Suppressor macrophage treated with lipopolysaccharide for 1 hour (primary cell): Measurements from ENCODE around the gene GPR3.
"Not testable (repeated sequence)": the region's sequence is repeated elsewhere in the genome, so short reads cannot be mapped to it uniquely, and the experiment has no call there.

Source experiments
- DNase-seq, 3 donors: peaks; one replicate each; pipeline ENCODE4 v3.0.0-alpha.2; 2020 to 2022

The GPR3 gene

DNA sequence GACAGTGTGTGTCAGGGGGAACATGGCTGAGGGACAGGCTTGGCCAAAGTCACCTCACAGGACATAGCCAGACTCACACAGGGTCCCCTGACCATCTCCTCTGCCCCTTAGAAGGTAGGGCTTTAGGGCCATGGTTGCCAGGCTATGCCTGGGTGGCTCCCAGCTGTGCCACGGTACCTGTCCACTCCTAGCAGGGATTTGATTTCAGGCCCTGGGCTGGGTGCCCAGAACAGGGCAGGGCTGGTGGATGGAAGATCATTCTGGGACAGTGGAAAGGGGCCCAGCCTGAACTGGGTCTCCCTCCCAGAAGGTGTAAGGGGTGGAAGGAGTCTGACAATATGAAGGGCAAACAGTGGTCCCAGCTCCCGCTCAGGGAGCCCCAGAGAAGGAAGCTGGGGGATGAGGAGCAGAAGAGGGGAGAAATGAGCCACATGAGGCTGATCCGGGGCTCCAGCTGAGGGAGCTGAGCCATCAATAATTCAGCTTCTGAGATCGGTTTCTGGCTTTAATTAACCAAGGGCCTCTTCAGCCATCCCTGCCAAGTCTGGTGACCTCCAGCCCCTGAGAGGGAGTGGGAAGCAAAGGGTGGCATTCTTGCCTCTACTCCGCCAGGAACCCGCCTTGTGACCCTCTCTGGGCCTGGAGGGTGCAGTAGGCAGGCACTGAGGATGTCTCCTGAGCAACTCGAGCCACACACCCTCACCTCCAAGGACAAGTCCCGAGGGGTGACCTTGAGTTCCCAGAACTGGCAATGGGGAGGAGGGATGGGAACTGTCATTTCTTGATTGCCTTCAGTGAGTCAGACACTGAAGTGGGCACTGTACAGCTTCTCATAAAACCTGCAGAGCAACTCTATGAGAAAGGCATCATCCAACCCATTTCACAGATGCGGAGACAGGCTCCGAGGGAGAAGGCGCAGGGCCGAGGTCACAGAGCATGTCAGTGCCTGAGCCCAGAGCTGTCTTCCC, 11.4 kb upstream of the GPR3 start:
- DNase-seq = no peak

DNA sequence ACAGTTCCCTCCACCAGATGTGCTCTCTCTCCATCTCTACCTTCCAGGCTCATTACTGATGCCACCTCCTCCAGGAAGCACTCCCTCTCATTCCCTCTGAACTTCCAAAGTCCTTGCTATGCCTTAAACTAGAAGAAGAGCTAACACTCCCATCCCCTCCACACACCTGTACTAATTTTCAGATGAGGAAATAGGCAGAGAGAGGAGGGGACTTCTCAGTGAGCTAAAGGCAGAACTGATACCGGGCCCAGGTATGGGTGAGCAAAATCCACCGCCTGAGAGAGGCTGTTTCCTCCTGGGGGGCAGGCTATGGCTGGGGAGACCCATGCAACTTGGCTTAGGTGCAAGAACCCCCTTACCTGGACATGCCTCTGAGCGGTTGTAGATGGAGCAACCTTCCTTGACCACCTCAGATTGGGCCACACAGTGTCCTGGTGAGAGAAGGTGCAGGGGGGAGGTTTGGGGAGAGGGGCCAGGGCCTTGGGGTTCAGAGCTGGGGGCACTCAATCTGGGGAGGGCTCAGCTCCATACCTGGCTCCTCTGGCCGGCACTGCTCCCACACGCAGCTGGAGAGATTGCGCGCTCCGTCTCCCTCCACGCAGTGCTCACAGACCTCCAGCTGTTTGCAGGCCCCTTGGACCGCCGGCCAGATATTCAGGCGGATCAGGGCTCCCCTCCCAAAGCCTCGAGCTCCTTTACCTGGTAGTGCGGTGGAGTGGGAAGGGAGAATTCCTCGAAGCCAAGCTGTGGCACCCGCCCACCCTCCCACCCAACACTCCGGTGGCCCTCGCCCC, 10.3 kb upstream of the GPR3 start:
- DNase-seq = no peak

DNA sequence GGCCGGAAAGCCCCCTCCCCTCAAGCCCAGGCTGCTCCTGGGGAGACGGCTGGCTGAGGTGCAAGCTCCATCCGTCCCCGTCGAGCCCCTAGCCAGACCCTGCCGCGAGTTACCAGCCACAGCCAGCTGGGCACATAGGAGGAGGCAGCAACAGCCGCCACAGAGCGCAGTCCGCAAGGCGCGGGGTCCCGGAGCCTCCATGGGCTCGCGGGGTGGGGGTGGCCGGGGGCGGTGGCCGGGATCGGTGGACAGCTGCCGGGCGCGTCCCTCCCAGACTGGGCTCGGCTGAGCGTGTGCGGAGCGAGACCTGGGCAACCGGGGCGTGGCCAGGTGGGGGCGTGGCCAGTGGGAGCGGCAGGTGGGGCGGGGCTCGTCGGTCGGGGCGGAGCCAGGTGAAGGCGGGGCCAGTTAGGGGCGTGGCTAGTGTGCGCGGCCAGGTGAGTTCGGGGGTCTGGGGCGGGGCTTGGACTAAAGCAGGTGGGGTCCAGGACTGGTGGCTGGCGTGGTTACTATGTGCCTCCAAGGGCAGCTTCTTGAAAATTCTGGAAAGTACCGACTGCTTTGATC, 9.3 kb upstream of the GPR3 start, which contains the start of gene CD164L2:
Gene CD164L2, minus strand, starts transcription at position 295 of the 567 bp plus-strand sequence. Its CDS starts 94 bp downstream, at position 201.
- peak in 1 of 3 donors; percentile 32 for DNase-seq

DNA sequence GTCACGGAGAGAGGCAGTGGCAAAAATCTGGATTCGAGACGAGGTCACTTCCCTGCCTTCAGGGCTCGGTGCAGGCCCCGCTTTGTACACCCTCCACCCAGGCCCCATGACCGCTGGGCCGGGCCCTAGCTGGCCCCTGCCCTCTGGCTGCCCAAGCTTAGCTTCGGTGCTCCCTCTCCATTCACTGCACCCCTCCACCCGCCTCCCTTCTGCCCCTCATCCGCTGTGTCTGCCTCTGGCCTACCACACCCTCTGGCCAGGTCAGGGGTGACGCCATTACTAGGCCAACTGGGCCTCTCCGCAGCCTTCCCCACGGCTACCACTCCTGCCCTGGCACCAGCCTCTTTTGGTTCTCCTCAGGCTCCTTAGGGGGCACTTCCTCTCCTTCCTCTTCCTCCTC, 8.8 kb upstream of the GPR3 start:
- no peak for DNase-seq

DNA sequence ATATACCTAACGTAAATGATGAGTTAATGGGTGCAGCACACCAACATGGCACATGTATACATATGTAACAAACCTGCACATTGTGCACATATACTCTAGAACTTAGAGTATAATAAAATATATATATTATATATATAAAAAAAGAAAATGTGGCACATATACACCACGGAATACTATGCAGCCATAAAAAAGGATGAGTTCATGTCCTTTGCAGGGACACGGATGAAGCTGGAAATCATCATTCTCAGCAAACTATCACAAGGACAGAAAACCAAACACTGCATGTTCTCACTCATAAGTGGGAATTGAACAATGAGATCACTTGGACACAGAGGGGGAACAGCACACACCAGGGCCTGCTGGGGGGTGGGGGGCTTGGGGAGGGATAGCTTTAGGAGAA, 7.6 kb upstream of the GPR3 start:
- DNase-seq = not testable (repeated sequence)

DNA sequence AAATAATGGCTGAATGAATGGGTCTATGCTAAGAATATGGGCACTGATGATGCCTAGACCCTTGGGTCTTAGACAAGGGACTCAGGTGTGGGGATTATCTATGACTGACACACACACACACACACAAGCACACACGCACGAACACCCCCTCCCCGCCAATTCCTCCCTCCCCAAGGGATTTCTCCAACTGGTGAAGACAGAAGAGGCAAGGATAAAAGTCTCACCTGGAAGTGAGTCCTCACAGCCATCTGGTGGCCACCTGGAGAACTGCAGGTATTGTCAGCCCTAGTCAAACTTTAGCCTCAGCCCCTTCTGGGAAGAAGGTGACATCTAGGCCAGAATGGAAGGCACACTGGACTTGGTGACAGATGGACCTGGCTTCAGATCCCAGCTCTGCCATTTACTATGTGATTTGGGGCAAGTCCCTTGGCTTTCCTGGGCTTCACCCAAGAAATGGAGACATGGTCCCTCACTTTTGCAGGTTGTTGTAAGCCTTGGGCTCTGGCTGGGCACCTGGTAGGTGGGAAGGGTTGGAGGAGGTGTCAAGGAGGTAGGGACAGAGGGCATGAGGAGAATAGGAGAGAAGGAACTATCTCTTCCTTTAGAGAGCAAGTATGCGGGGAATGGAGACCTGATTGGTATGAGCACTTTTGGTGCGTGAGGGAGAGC, 4.0 kb upstream of the GPR3 start:
- peak; percentile 46 to 68 (median 54) for DNase-seq

DNA sequence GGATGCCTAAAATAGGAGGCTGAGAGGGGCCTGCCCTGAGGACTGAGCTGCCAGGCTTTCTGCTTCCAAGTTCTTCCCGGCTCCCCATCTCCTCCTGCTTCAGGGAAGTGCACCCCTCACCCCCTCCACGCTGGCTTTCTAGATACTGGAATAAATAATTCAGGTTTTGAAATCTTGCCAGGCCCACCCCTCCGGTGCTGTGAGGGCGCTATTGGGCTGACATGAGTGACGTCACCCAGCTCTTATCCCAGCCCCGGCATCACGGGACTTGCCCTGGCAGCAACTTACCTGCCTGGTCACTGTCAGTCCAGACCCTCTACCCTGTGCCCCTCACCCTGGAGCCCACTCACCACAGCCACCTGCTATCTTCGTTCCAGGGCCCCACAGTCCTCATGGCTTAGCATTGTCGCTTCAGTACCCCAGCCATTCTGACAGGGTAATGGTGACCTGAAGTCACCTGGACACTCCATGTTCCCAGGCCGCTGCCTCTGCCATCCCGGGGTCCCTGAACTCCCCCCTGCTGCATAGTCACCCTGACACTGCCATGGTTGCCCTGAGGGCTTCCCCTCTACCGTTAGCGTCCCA, 819 bp upstream of the GPR3 start:
- DNase-seq = peak in 2 of 3 donors; percentile 24 to 46

DNA sequence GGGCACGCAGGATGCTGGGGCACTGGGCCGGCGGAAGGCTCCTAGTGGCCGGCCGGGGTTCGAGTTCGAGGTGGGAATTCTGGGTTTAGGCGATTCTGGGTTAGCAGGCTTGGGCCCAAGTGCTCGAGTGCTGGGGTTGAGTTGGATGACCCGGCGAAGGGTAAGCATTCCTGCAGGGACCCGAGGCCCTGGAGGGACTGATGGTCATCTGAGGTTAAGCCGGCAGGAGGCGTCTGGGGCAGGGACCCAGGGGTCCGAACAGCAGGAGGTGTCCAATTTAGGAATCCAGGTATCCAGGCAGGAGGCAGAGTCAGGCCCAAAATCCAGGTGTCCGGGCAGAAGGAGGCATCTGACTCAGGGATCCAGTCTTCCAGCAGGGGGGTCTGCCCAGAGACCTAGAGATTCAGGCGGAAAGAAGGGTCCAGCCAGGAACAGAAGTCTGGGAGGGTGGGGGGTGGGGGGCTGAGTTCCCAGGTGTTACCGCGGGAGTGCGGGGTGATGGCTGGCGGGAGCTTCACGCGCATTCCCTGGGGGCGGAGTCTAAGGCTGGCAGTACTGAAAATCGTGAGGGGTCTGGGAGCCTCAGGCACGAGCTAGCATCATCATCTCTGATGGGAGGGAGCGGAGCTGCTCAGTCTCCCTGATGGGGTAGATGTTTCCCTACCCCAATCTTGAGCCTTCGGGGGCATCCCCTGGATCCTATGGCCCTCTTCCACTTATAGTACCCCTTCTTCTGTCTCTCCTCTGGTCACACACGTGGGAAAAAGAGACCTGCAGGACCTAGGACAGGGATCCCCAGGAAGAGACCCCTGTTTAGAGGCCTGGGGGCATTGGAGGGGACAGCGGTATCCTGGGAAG, 585 bp downstream of the GPR3 start:
- no peak for DNase-seq

DNA sequence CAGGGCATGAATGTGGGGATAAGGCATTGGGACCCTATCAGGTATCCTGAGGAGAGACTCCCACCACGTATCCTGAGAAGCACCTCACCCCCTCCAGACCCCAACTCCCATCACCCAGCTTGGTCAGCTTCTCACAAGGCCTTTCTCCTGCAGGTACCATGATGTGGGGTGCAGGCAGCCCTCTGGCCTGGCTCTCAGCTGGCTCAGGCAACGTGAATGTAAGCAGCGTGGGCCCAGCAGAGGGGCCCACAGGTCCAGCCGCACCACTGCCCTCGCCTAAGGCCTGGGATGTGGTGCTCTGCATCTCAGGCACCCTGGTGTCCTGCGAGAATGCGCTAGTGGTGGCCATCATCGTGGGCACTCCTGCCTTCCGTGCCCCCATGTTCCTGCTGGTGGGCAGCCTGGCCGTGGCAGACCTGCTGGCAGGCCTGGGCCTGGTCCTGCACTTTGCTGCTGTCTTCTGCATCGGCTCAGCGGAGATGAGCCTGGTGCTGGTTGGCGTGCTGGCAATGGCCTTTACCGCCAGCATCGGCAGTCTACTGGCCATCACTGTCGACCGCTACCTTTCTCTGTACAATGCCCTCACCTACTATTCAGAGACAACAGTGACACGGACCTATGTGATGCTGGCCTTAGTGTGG, 1.3 kb downstream of the GPR3 start:
- DNase-seq = no peak

DNA sequence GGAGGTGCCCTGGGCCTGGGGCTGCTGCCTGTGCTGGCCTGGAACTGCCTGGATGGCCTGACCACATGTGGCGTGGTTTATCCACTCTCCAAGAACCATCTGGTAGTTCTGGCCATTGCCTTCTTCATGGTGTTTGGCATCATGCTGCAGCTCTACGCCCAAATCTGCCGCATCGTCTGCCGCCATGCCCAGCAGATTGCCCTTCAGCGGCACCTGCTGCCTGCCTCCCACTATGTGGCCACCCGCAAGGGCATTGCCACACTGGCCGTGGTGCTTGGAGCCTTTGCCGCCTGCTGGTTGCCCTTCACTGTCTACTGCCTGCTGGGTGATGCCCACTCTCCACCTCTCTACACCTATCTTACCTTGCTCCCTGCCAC, 1.8 kb downstream of the GPR3 start:
- no peak for DNase-seq

DNA sequence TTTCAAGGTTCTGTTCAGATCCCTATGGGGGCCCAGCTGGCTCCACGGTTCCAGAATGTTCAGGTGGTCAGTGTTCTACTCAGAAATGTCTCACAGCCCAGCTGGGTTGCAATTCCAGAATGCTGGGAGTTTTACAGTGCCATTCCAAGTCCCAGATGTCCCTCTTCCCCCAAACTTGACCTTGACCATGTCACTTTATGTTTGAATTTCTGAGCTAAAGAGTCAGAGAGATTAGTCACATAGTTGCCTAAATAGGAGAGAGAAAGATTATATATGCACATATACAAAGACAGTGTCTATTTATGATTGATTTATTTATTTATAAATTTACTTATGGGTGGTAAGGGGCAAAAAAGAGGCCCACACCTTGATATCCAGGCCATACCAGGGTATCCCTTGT, 2.5 kb downstream of the GPR3 start:
- peak in 1 of 3 donors; percentile 13 for DNase-seq

DNA sequence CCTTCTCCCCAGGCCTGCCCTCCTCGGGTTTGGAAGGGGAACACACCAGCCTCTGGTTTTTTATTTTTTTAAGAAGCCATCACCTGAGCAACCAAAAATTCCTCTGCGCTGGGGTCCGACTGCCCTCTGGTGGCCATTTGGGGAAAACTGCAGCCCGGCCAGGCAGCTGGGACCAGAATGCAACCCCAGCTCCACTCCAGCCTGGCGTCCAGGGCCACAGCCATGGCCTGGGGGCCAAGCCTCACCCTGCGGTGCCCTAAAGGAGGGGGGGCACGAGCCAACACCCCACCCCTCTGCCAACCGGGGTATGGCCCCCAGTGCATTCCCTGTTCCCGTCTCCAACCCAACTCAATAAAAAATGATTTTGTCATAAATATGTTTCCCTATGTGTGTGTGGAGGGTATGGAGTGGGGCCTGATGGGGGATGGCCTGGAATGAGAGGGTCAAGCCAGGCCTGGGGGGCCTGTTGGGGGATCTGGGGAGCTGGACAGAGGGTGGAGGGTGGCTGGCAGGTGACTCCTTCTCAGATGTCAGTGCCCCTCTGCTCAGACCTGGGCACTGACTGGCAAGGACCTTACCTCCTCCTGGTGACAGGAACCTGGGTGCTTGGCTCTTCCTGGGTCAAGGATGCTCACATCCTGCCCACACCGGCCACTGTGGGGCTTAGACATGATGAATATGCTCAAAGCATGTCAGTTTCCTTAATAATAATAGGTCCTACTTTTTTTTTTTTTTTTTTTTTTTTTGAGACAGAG, 3.2 kb downstream of the GPR3 start:
- DNase-seq = peak; percentile 77 to 82 (median 80)

DNA sequence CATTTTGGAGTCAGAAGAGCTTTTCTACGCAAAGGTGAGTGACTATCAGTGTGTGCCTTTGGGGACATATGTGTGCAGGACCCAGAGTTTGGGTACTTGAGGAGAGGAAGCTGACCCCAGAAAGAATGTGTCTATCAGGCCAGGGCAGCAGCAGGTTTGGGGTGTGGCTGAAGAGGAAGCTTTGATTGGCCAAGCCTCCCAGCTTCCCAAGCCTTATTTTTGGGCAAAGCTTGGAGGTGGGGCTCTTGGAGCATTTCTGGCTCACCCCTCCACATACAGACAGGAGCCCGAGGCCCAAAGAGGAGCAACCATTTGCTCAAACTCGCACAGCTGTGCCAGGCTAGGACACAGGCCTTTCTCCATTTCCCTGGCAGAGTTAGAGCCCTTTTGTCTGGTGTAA, 4.7 kb downstream of the GPR3 start:
- DNase-seq = no peak

DNA sequence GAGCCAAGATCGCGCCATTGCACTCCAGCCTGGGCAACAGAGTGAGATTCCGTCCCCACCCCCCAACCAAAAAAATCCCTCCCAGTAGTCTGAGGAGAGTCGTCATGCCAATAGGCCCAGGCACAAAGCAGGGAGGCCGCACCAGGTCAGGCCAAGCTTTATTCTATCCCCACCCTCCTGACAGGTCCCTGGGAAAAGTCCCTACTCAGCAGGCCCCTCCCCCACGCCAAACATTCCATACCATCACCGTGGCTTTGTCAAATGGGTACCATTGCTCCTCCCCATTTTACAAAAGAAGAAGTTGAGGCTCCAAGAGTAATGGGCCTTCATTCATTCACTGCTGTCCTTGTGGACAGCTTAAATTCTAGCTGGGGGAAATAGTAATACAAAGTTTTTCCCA, 5.3 kb downstream of the GPR3 start:
- peak in 1 of 3 donors; percentile 31 for DNase-seq

DNA sequence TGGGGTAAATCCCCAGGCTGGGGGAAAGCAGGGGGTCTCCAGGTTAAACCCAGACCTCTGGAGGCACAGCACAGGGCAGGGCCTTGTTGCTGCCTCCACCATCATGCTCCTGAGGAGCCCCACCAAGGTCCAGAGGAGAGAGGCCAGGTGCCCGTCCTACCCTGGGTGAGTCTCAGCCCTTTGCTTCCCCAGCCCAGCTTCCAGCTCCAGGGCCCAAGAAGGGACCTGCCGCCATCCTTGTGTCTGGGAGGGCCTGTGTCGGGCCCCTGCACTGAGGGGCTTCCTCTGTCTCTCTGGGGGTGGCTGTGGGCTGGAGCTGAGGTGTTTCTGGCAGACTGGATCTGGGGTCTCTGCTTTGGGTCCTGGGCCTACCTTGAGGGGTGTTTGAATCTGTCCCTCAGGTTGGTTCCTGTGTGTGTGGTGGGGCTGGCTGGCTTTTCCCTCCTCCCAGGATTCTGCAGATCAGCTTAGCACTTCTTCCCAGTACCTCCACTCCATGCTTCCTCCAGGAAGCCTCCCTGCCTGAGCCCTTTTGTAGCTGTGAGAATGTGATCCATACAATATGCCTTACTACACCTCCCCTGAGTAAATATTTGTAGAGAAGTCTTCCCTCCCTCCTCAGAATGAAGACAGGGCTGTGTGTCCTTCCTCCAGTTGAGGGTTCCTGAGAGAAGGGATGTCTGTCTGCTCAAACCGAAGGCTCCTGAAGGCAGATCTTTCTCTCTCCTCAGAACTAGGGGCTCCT, 6.2 kb downstream of the GPR3 start:
- DNase-seq = no peak

DNA sequence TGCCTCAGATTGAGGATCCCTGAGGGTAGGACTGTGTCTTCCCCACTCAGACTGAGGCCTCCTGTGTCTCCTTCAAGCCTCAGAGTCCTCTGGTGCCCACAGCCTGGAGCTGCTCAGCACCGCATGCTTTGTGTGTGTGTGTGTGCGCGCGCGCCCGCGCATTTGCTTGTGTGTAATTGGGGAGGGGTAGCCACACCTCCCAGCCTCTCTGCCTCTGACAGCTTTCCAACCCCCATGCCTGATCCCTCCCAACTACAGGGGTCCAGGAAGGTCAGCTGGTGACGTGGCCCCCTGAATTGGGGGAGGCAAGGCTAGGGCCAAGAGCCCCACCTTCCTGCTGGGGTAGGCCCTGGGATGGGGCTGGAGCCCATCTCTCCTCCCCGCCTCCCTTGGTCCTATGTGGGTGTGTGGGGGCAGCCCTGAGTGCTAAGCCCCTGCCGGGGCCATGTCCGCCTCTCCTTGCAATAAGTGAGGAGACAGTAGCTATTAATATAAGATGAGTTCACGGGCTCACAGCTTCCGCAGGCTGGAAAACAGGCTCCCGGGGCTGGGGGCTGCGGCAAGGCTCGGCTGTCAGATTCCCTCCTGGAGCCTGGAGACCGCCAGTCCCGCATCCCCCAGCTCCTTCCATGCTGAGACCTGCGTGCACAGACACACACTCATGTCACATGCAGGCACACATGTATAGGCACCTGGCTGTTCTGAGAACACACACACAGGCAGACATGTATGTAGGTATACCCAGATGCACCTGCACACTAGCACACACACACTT, 7.0 kb downstream of the GPR3 start:
- DNase-seq = no peak

DNA sequence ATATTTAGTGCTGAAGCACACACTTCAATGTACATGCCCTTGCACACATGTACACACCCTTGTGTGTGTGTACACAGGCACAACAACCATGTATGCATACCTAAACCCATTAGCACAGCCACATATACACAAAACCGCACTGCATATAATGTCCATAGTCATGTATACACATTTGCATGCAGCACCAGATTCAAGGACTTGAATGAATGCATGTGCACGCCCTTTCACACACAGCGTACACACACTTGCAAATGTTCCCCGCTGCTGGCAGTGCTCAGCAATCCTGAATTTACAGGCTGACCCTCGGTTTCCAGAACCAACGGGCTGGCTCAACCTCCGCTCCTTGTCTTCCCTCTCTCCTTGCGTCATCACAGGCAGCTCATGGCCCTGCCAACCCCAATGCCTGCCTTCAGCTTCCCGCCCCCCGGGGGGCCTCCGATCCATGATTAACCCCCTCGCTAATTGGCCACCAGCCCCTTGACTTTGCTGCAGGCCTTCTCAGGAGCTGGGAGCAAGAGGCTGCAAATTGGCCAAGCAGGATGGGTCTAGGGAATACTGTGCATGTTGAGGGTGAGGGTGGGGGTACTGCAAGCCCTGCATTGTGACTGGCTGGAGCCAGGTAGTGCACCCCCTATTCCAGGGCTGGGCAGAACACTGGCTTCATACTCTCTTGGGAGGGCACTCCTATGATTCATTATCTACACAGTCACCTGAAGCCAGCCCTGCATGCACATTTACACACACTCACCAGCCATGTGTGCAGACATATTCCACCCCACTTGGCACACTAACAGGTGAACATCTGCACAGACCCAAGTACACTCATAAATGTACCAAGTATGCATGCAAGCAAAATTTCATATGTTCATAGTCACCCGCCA, 7.9 kb downstream of the GPR3 start:
- DNase-seq = no peak

DNA sequence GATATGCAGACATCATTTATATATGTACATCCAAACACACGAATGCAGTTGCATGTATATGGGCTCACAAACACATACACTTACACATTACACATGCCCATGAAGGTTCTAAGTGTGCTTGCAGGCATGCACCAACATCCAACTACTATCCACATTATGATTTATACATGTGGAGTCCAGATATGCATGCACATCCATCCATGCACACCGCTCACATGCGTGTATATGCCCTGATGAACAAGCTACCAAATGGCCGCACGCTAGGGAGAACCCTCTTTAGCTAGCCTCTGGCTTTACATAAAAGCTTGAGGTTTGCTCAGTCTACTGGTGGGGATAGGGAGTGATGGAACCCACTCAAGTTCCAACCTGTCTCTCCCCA, 8.5 kb downstream of the GPR3 start:
- no peak for DNase-seq
